Body of pancreas (tissue), 4 donors: Measurements from ENCODE around the gene MORC2. TPM values are rescaled to one million over a fixed set of nuclear protein-coding genes. Genes with fewer than 3 reads are reported as not detected.
A peak's percentile ranks its signal among the peaks of the same experiment; 100 is the strongest.

Experiments used
- ATAC-seq: fragments of 150-250 bp; one replicate; pipeline ENCODE4 v1.9.1; 2016
- DNase-seq, 4 donors: peaks; one replicate each; pipeline ENCODE4 v3.0.0-alpha.2; 2019
- H3K27ac ChIP-seq, 4 donors: fragments of 200-600 bp; sonication (generic); 1 replicate in 3 of 4; 2 replicates in 1 of 4; pipeline versions ENCODE4 v1.5.1 to v1.6.1; 2016 to 2019; ENCODE audit warnings: mild to moderate bottlenecking in 1 of 4, mixed read lengths in 1 of 4, moderate library complexity in 1 of 4
- H3K27me3 ChIP-seq, 2 donors: fragments of 200-600 bp; sonication (generic); one replicate each; pipeline ENCODE4 v1.6.0; 2016; ENCODE audit warnings: mild to moderate bottlenecking in 1 of 2
- H3K36me3 ChIP-seq, 2 donors: fragments of 200-600 bp; sonication (generic); replicated peaks in 1 of 2; 2 replicates each; pipeline ENCODE4 v1.5.1; 2016; ENCODE audit warnings: low read depth in 2 of 2; ENCODE audit not compliant: insufficient read depth in 1 of 2
- H3K4me1 ChIP-seq: fragments of 200-600 bp; sonication (generic); one replicate; pipeline ENCODE4 v1.6.0; 2016
- H3K4me3 ChIP-seq, 2 donors: fragments of 200-600 bp; sonication (generic); 1 replicate in 1 of 2; 2 replicates in 1 of 2; pipeline ENCODE4 v1.5.1; 2016 to 2019
- H3K9me3 ChIP-seq, 3 donors: fragments of 200-600 bp; sonication (generic); 1 replicate in 2 of 3; 2 replicates in 1 of 3; pipeline ENCODE4 v1.5.1; 2016
- CTCF ChIP-seq, 7 experiments: fragments of 450-650 bp in 4 of 7; fragments of 200-600 bp in 3 of 7; sonication (generic) in 3 of 7; IDR thresholded peaks; one replicate each; pipeline ENCODE4 v1.5.1; 2016 to 2019; ENCODE audit warnings: antibody characterized with exemption in 7 of 7
- POLR2A ChIP-seq, 3 donors: fragments of 450-650 bp; IDR thresholded peaks; one replicate each; pipeline ENCODE4 v1.6.1; 2016; ENCODE audit warnings: antibody characterized with exemption in 3 of 3, mild to moderate bottlenecking in 2 of 3
- WGBS, 2 donors: methylation state at CpG; one replicate each; pipeline ENCODE4 v1.1.5; 2017; 5-methylcytosine and 5-hydroxymethylcytosine counted together
- intact Hi-C: fragments of 100-400 bp; cut with DNase I; formaldehyde crosslinking; loops from one replicate; pipeline ENCODE4 v1.15.1; 2023
- small RNA-seq: library from RNA; depleted of rRNA; stranded (forward); fragments of <200 nt; gene quantifications from one replicate; pipeline ENCODE3, GENCODE V24; 2016
- total RNA-seq, 2 donors: library from RNA; depleted of rRNA; stranded (reverse); fragments of >200 nt; gene quantifications; one replicate each; pipeline ENCODE4 v1.1.0, GENCODE V29; 2016

The MORC2 gene
- total RNA-seq, 2 donors from 2014 or later, result 9.1 to 13.5 TPM

- intact Hi-C loops, result no loop called here
- no peak for DNase-seq
- Histone ChIP-seq H3K27me3 (no peaks in the 10 kb centered on the region), H3K27ac (no peak overlapping the region), H3K36me3 (no peaks in the 10 kb centered on the region), H3K9me3 (no peaks in the 10 kb centered on the region), H3K4me3 (no peak overlapping the region), H3K4me1 (peaks cover 6% of the 10 kb centered on the region)
- 86 to 88% methylated on average over 12 to 14 of the region's 15 CpGs for WGBS, 2 donors
- TF ChIP-seq CTCF (IDR thresholded peaks at IDR 0.05), result no peak
- no peak for ATAC-seq
Observed at GRCh38 chr22:30877662-30878515, 90.7 kb downstream of the MORC2 start.

GRCh38 chr22:30876915-30877553 lies 91.5 kb downstream of the MORC2 start:
- Histone ChIP-seq H3K9me3 (no peaks in the 10 kb centered on the region), H3K4me1 (peaks cover 4% of the 10 kb centered on the region), H3K4me3 (no peak overlapping the region), H3K27ac (no peak overlapping the region), H3K27me3 (no peaks in the 10 kb centered on the region), H3K36me3 (no peaks in the 10 kb centered on the region)
- WGBS, 2 donors, result 46 to 48% methylated on average over 9 of the region's 9 CpGs
- TF ChIP-seq CTCF (IDR thresholded peaks at IDR 0.05), result no peak
- no peak for TF ChIP-seq POLR2A (IDR thresholded peaks at IDR 0.05)
- intact Hi-C loops, result no loop called here
- no peak for ATAC-seq
- DNase-seq, result peak in 2 of 4 donors; percentile 13 to 30

- 83 to 90% methylated on average over 6 to 9 of the region's 9 CpGs for WGBS, 2 donors
- intact Hi-C loops, result no loop called here
- Histone ChIP-seq H3K36me3 (no peaks in the 10 kb centered on the region), H3K27me3 (no peaks in the 10 kb centered on the region), H3K4me3 (no peak overlapping the region), H3K9me3 (no peaks in the 10 kb centered on the region), H3K4me1 (no peaks in the 10 kb centered on the region), H3K27ac (no peak overlapping the region)
- no peak for DNase-seq
- TF ChIP-seq POLR2A (IDR thresholded peaks at IDR 0.05) (no peak), CTCF (IDR thresholded peaks at IDR 0.05) (no peak)
- no peak for ATAC-seq
Observed at GRCh38 chr22:30876221-30876751, 92.3 kb downstream of the MORC2 start.

GRCh38 chr22:30875481-30876215 lies 92.9 kb downstream of the MORC2 start:
- Histone ChIP-seq H3K9me3 (no peaks in the 10 kb centered on the region), H3K4me1 (no peaks in the 10 kb centered on the region), H3K27ac (no peak overlapping the region), H3K27me3 (no peaks in the 10 kb centered on the region), H3K36me3 (no peaks in the 10 kb centered on the region), H3K4me3 (no peak overlapping the region)
- no peak for TF ChIP-seq POLR2A (IDR thresholded peaks at IDR 0.05)
- no peak for TF ChIP-seq CTCF (IDR thresholded peaks at IDR 0.05)
- intact Hi-C loops, result no loop called here
- no peak for ATAC-seq
- 77 to 86% methylated on average over 10 to 17 of the region's 17 CpGs for WGBS, 2 donors
- DNase-seq, result no peak

Small RNA genes within 50 kb of the gene (small RNA-seq; reads per million reads assigned to genes)
- not detected for gene RF01892

Other genes starting within 250 kb of the MORC2 start
- 10 to 100 TPM; 48.0 to 48.5 TPM for gene TUG1, start 491 bp upstream of the MORC2 start, total RNA-seq
- 10 to 100 TPM; 35.5 to 50.1 TPM for gene SMTN, start 112.5 kb upstream of the MORC2 start, total RNA-seq
- gene SELENOM, start 138.8 kb upstream of the MORC2 start, total RNA-seq, result 100 to 1,000 TPM; 127 to 198 TPM
- 10 to 100 TPM; 16.1 to 17.8 TPM for gene INPP5J, start 154.2 kb upstream of the MORC2 start, total RNA-seq
- not detected for gene PLA2G3, start 171.7 kb upstream of the MORC2 start, total RNA-seq
- gene RNF185, start 191.4 kb upstream of the MORC2 start, total RNA-seq, result 10 to 100 TPM; 11.5 to 20.8 TPM
- 10 to 100 TPM; 27.5 to 79.8 TPM for gene LIMK2, start 243.5 kb upstream of the MORC2 start, total RNA-seq